ENCODE data around the gene NAA38. TPM values are rescaled to one million over a fixed set of nuclear protein-coding genes. Genes with fewer than 3 reads are reported as not detected.
A peak's percentile ranks its signal among the peaks of the same experiment; 100 is the strongest.

Gene NAA38
- total RNA-seq, 1 experiment from 2014 or later, result 50.2 TPM

DNA sequence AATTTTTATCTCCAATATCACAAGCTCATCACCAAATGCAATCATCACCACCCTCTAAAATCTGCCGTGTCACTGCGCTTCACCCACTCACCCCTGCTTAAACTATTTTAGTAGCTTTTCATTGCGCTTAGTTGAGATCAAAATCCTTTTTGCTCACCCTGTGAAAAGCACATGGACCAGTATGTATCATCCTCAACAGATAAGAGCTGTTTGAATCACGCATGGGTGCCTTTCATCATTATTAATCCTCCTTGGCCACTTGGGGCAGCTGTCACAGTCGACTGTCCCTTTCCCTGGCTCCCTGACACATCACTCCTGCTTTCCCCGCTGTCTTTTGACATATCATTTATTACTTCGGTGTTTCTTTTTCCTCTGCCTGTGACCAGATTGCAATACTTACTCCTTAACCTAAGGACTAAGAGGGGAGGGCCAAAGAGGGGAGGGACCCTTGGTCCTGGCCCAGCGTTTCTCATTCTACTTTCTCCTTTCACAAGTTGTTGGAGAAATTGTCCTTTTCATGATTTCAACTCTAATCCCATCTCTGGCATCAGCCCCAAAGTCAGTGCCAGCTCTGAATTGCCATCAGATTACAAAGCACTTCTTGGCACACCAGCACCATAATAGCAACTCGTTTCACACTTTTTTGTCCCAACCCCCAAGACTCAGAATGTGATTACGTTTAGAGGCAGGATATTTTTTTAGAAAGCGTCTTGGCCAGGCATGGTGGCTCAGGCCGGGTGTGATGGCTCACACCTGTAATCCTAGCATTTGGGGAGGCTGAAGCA is 32.0 kb downstream of the NAA38 start:
- no peaks in the 10 kb centered on the region for H3K9me3 ChIP-seq (ENCODE audit: control insufficient read depth, low read depth, low read length)
- H3K27ac ChIP-seq (ENCODE audit: insufficient read length, low read depth, low read length), result no peak overlapping the region
- H3K4me2 ChIP-seq (ENCODE audit: insufficient read depth, insufficient read length, low read length), result no peak overlapping the region
- H4K8ac ChIP-seq (replicated peaks; ENCODE audit: insufficient read length, low read depth, low read length), result no peak overlapping the region
- H3K23ac ChIP-seq (ENCODE audit: insufficient read length, low read depth, low read length), result no peak overlapping the region
- H4K91ac ChIP-seq (ENCODE audit: insufficient read length, low read depth, low read length), result no peak overlapping the region
- Mint-ChIP-seq H3K4me1 (peaks cover 8 to 18% of the 10 kb centered on the region in 2 experiments), H3K27me3 (ENCODE audit: low read depth) (peaks cover 66% of the 10 kb centered on the region), H3K27ac (no peak overlapping the region), H3K9me3 (no peaks in the 10 kb centered on the region), H3K4me3 (no peak overlapping the region), H3K36me3 (ENCODE audit: insufficient read depth in 1 of 3, low read depth in 3 of 3) (no peaks in the 10 kb centered on the region)
- H2BK20ac ChIP-seq (ENCODE audit: low read depth, low read length, poor library complexity, severe bottlenecking), result no peak overlapping the region
- H3K4ac ChIP-seq (ENCODE audit: low read depth, low read length), result no peak overlapping the region
- H4K20me1 ChIP-seq (ENCODE audit: control insufficient read depth, insufficient read depth, insufficient read length), result no peaks in the 10 kb centered on the region
- no peak overlapping the region for H3T11ph ChIP-seq (ENCODE audit: low read length)
- H2BK5ac ChIP-seq (ENCODE audit: insufficient read length, low read length), result no peak overlapping the region
- peak; percentile 24 for DNase-seq
- H2AK5ac ChIP-seq (ENCODE audit: insufficient read length, low read length), result no peak overlapping the region
- no peak overlapping the region for H2BK15ac ChIP-seq (ENCODE audit: low read depth, low read length)
- H3K4me1 ChIP-seq (ENCODE audit: insufficient read depth, low read length), result no peaks in the 10 kb centered on the region
- H3K27me3 ChIP-seq (ENCODE audit: insufficient read depth, low read length), result no peaks in the 10 kb centered on the region; the same call in 1 of the 2 replicates
- WGBS (ENCODE audit: extremely low coverage, insufficient read length, low lambda C conversion rate), result no CpG with 5 or more reads among the region's 12 CpGs
- H3K14ac ChIP-seq (ENCODE audit: insufficient read depth, low read length), result no peak overlapping the region
- H2BK120ac ChIP-seq (ENCODE audit: low read depth, low read length, poor library complexity, severe bottlenecking), result no peak overlapping the region
- no peak overlapping the region for H3K56ac ChIP-seq (ENCODE audit: insufficient read length, low read depth, low read length)
- TF ChIP-seq CTCF (conservative IDR thresholded peaks at IDR 0.05), result peak; percentile 15; the same call in 1 of the 3 replicates
- H3K18ac ChIP-seq (ENCODE audit: insufficient read length, low read depth, low read length), result no peak overlapping the region
- H4K5ac ChIP-seq (ENCODE audit: insufficient read length, low read depth, low read length), result no peak overlapping the region
- no peak overlapping the region for H2BK12ac ChIP-seq (ENCODE audit: insufficient read length, low read depth, low read length)
- H2AFZ ChIP-seq (ENCODE audit: low read length), result no peak overlapping the region
- no peaks in the 10 kb centered on the region for H3K23me2 ChIP-seq (ENCODE audit: insufficient read length, low read depth, low read length, poor library complexity, severe bottlenecking)
- no peak overlapping the region for H3K9ac ChIP-seq (ENCODE audit: extremely low read depth, insufficient read length, low read length)
- H3K79me2 ChIP-seq (ENCODE audit: insufficient read depth, low read length), result no peaks in the 10 kb centered on the region
- no peaks in the 10 kb centered on the region for H3K79me1 ChIP-seq (ENCODE audit: insufficient read depth, low read depth, low read length, poor library complexity, severe bottlenecking)

All from H9 (cell line).